IPS-18a (cell line): Measurements from ENCODE around the gene ARFGEF2.
"Not testable (repeated sequence)": the region's sequence is repeated elsewhere in the genome, so short reads cannot be mapped to it uniquely, and the experiment has no call there.

Experiments used
- H3K27ac ChIP-seq: one replicate; pipeline ENCODE4 v1.5.1; 2013; ENCODE audit warnings: low read length
- H3K27me3 ChIP-seq: one replicate; pipeline ENCODE4 v1.6.1; 2013; ENCODE audit warnings: mild to moderate bottlenecking, low read length; ENCODE audit not compliant: control insufficient read depth, insufficient read depth
- H3K36me3 ChIP-seq: one replicate; pipeline ENCODE4 v1.6.1; 2013; ENCODE audit warnings: low read depth, low read length; ENCODE audit not compliant: control insufficient read depth
- H3K4me1 ChIP-seq: one replicate; pipeline ENCODE4 v1.6.1; 2013; ENCODE audit warnings: low read depth, low read length; ENCODE audit not compliant: control insufficient read depth
- H3K4me3 ChIP-seq: one replicate; pipeline ENCODE4 v1.5.1; 2013; ENCODE audit warnings: low read length
- H3K9ac ChIP-seq: one replicate; pipeline ENCODE4 v1.6.1; 2013; ENCODE audit warnings: mild to moderate bottlenecking, low read length, moderate library complexity
- H3K9me3 ChIP-seq: one replicate; pipeline ENCODE4 v1.6.1; 2013; ENCODE audit warnings: low read depth, low read length; ENCODE audit not compliant: control insufficient read depth

The ARFGEF2 gene

GRCh38 chr20:49063279-49063678 is 141.8 kb downstream of the ARFGEF2 start:
- Histone ChIP-seq H3K27ac (no peak overlapping the region), H3K9me3 (no peaks in the 10 kb centered on the region), H3K36me3 (peaks cover 82% of the 10 kb centered on the region), H3K27me3 (no peaks in the 10 kb centered on the region), H3K4me3 (no peak overlapping the region), H3K4me1 (no peaks in the 10 kb centered on the region), H3K9ac (no peak overlapping the region)

- H3K4me1 ChIP-seq = no peaks in the 10 kb centered on the region
- no peak overlapping the region for H3K4me3 ChIP-seq
- peaks cover 94% of the 10 kb centered on the region for H3K36me3 ChIP-seq
- no peaks in the 10 kb centered on the region for H3K27me3 ChIP-seq
- H3K27ac ChIP-seq = no peak overlapping the region
- H3K9me3 ChIP-seq = no peaks in the 10 kb centered on the region
- H3K9ac ChIP-seq = no peak overlapping the region
These were observed 153.0 kb downstream of the ARFGEF2 start for GRCh38 chr20:49074521-49074920.

- H3K4me3 ChIP-seq = no peak overlapping the region
- H3K9me3 ChIP-seq = no peaks in the 10 kb centered on the region
- no peak overlapping the region for H3K27ac ChIP-seq
- H3K9ac ChIP-seq = no peak overlapping the region
- H3K36me3 ChIP-seq = peaks cover 95% of the 10 kb centered on the region
- no peaks in the 10 kb centered on the region for H3K4me1 ChIP-seq
- H3K27me3 ChIP-seq = no peaks in the 10 kb centered on the region
These were observed 156.8 kb downstream of the ARFGEF2 start for GRCh38 chr20:49078310-49078709.

GRCh38 chr20:49082295-49082694 is 160.8 kb downstream of the ARFGEF2 start:
- H3K9ac ChIP-seq, H3K4me3 ChIP-seq, H3K9me3 ChIP-seq, H3K27me3 ChIP-seq, H3K4me1 ChIP-seq, H3K27ac ChIP-seq: not testable (repeated sequence)
- peaks cover 96% of the 10 kb centered on the region for H3K36me3 ChIP-seq
